Activated CD8-positive, alpha-beta memory T cell treated with anti-CD3 and anti-CD28 coated beads, Interleukin-2, amount 50 U/mL, for 24 hours (primary cell): ENCODE results near the gene ABCB9.
"Not testable (repeated sequence)": the region's sequence is repeated elsewhere in the genome, so short reads cannot be mapped to it uniquely, and the experiment has no call there.

ENCODE experiments used
- DNase-seq: peaks from one replicate; pipeline ENCODE4 v3.0.0-alpha.2; 2020; ENCODE audit errors: extremely low read depth

Gene ABCB9

GRCh38 chr12:122937622-122938091 lies 28.6 kb downstream of the ABCB9 start:
- DNase-seq = no peak

GRCh38 chr12:122935318-122935717 lies 30.9 kb downstream of the ABCB9 start:
- DNase-seq = no peak

GRCh38 chr12:122934722-122935121 lies 31.5 kb downstream of the ABCB9 start:
- DNase-seq = no peak

DNA sequence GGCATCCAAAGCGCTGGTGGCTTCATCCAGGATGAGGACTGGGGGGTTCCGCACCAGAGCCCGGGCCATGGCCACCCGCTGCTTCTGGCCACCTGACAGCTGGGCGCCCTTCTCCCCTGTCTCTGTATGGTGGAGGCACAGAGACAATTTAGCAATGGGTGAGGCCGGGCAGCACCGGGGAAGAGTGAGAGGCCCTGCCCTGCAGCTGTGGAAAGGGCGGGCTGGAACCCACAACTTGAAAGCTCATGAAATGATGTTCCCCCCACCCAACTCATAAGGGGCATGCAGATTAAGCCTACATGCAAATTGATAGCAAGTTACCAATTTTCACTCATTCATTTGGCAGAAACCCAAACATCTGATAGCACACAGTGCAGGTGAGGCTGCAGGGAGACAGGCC lies 34.1 kb downstream of the ABCB9 start:
- DNase-seq = no peak

DNA sequence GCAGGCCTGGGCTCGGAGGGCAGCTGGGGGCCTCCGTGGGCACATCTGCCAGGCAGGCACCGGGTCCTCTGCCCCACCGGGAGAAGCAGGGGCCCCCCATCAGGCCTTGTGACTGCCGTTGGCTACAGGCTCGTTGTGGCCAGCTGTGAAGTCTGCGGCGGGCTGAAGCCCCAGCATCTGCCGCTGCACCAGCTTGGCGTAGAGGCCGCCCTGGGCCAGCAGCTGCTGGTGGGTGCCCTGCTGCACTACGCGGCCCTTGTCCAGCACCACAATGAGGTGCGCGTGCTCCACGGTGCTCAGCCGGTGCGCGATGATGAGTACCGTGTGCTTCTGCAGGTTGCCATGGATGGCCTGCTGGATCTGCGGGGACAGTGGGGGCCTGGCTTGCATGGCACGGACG lies 36.5 kb downstream of the ABCB9 start:
- DNase-seq = no peak

DNA sequence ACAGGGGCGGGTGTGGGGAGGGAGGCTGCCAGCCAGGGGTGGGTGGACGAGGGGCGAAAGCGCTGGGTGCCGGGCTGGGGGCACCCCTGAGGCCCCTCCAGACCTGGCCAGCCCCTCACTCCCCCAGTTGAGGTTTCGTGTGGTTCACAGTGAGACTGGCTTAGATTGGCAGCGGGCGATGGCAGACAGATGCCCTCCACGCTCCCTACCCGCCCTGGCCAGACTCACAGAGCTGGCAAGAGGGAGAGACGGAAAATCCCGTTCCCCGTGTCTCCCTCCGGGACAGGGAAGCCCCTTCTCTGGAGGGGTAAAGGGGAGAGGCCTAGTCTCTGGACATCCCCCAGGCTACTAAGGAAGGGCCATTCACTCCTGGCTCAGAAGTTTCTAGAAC lies 37.1 kb downstream of the ABCB9 start:
- no peak for DNase-seq

GRCh38 chr12:122928404-122929147 lies 37.7 kb downstream of the ABCB9 start:
- no peak for DNase-seq

DNA sequence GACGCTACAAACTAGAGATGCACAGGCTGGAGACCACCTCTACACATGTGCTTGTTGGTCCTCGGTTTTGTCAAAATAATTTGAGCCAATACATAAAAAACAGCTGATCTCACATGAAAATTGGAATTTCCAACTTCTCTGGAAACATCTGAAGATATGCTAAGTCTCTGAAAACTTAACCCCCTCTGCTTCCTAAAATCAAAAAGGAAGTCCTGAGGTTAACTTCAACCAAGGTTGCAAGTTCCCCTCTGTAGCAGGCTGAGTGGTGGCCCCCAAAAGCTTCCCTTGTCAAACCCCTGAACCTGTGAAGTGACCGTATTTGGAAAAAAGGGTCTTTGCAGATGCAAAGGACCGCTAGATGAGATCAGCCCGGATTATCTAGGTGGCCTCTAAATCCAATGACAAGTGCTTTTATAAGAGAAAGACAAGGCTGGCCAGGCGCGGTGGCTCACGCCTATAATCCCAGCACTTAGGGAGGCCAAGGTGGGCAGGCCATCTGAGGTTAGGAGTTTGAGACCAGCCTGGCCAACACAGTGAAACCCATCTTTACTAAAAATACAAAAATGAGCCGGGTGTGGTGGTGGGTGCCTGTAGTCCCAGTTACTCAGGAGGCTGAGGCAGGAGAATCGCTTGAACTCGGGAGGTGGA lies 38.4 kb downstream of the ABCB9 start:
- DNase-seq = no peak

DNA sequence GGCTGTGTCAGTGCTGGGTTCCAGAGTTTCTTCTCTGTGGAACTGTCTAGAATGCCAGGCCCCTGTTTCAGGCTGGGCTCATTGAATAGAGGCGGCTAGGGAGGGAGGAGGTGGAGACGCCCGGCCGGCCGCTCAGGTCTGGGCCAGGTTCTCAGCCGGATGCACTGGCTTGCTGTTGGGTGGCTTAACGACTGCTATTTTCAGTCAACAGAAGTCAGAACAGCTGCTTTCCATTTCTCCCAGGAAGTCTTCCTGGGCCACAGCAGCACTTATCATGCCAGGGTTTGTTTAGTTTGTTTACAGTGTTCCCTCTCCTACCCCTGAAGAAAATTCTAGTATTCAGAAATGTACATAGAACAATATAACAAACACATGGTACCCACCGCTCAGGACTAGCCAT lies 44.3 kb downstream of the ABCB9 start:
- DNase-seq = no peak

- DNase-seq = no peak
Observed at GRCh38 chr12:122920687-122921086, 45.6 kb downstream of the ABCB9 start.

DNA sequence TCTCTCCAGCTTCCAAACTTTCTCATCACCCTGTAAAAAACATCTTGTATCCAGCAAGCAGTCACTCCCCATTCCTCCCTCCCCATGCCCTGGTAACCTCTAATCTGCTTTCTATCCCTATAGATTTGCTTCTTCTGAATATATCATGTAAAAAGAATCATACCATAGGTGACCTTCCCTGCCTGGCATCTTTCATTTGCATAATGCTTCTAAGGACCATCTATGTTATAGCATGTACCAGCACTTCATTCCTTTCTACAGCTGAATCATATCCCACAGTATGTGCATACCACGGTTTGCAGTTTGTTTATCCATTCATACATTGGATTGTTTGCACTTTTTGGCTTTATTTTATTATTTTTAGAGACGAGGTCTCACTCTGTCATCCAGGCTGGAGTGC lies 47.4 kb downstream of the ABCB9 start:
- no peak for DNase-seq

DNA sequence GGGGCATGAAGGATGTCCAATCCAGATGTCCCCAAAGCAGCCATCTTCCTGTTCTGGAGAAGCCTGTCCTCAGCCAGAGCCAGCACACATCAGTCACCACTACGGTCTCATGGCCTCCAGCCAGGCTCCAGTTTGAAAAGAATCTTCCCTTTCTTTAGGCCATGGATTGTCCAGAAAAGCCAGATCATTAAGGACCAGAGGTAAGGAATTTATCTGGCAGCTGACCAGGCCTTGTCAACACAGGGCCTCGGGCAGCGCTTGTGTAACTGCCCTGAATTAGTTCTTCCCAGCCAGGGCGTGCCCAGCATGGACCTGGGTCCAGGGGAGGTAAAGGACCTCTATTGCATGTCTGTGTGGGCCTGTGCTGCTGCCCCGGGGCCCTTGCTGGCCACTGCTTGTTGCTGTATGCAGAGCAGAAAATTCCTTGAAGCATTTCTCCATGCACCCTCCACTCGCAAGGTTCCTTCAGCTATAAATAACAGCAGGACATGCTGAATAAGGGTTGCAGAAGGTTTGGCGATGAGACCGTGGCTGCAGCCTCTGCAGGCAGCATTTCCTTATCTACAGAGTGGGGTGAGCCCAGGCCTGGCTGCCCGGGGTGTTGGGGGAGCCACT lies 48.6 kb downstream of the ABCB9 start:
- DNase-seq = no peak

- no peak for DNase-seq
Observed at GRCh38 chr12:122909442-122910288, 56.6 kb downstream of the ABCB9 start.

DNA sequence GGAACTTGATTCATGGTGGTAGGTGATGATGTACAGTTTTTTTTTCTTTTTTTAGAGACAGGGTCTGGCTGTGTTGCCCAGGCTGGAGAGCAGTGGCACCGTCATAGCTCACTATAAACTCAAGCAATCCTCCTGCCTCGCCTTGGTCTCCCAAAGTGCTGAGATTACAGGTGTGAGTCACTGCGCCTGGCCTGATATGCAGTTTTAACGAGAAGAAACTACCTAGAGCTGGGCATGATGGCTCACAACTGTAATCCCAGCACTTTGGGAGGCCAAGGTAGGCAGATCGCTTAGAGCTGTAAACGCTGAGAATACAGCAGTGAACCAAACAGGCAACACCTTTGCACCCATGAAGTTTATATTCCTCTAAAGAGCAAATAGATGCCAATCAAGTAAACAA lies 57.3 kb downstream of the ABCB9 start:
- DNase-seq = no peak

- DNase-seq = not testable (repeated sequence)
Observed at GRCh38 chr12:122905258-122905657, 61.0 kb downstream of the ABCB9 start.

DNA sequence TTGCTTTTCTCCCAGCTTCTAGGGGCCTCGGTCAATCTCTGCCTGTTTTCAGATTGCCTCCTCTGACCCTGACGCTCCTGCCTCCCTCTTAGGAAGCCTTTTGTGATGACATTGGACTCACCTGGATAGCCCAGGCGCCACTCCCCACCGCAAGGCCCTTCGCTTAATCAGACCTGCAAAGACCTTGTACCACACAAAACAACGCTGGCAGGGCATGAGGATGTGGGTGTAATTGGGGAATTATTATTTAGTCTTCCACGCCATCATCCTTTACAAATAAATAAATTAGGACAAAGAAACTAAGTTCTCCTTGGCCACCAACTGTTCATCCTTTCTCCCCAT lies 62.6 kb downstream of the ABCB9 start:
- DNase-seq = no peak

DNA sequence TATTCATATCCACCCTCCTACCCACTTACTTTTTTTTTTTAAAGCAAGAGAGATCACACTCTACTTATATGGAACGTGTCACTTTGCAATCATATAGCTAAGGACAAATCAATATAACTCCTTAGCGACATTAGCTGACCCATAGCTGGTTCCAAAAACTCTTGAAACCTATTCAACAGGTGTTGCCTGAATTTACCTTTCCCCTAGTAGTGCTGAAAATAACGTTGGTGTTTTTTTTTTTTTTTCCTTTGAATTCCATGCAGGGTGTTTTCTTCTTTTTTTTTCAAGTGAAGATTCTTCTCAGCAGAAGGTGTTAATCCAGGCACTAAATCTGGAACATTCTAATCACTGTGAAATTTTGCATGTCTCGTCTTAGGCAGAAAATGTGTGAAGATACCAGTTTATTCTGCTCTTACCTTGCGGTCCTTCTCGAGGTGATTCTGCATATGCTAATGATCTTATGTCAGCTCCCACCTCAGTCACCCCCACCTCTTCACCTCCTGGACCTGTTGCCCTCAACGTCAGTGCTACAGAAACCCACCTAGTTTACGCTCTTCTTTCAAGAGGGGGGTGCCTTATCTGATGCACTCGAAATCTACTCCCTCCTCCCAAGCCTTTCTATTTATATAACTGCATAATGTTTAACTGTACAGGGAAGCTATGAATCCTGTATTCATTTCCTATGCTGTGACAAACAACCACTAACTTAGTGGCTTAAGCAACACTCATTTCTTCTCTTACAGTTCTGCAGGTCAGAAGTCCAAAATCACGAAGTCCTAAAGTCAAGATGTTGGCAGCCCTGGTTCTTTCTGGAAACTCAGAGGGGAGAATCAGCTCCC lies 63.2 kb downstream of the ABCB9 start:
- DNase-seq = no peak

GRCh38 chr12:122899887-122900286 lies 66.4 kb downstream of the ABCB9 start:
- DNase-seq = no peak

- DNase-seq = no peak
Observed at GRCh38 chr12:122896662-122897061, 69.6 kb downstream of the ABCB9 start.

- DNase-seq = peak; percentile 66
Observed at GRCh38 chr12:122895704-122896636, 70.3 kb downstream of the ABCB9 start, which contains the start of gene VPS37B. VPS37B (minus strand) TSS chr12:122896124; CDS start chr12:122896062, 62 bp downstream.
